HL-60 (cell line): ENCODE data around the gene CHD2.

Experiments used
- CTCF ChIP-seq: IDR thresholded peaks from one replicate; pipeline ENCODE4 v1.5.1; 2011; ENCODE audit warnings: low read length, control low read depth, inconsistent platforms; ENCODE audit not compliant: insufficient read depth
- POLR2AphosphoS5 ChIP-seq: IDR thresholded peaks from 2 replicates; pipeline ENCODE4 v1.6.1; 2012; ENCODE audit warnings: low read depth
- REST ChIP-seq: IDR thresholded peaks from 2 replicates; pipeline ENCODE4 v1.6.1; 2012; ENCODE audit warnings: low read depth; ENCODE audit not compliant: insufficient replicate concordance

- TF ChIP-seq CTCF: no peak
- TF ChIP-seq POLR2AphosphoS5: no peak
- TF ChIP-seq REST: no peak
These were observed 156.7 kb downstream of the CHD2 start for GRCh38 chr15:93056836-93057235.
